ENCODE results near the gene SAE1.

Gene SAE1

GRCh38 chr19:47107202-47107952 lies 23.3 kb upstream of the SAE1 start:
- no peak for DNase-seq

- no peak for DNase-seq
Observed at GRCh38 chr19:47107953-47108746, 22.5 kb upstream of the SAE1 start.

- no peak for DNase-seq
Observed at GRCh38 chr19:47109177-47109540, 21.5 kb upstream of the SAE1 start.

- DNase-seq = peak; percentile 39
Observed at GRCh38 chr19:47109541-47110375, 20.9 kb upstream of the SAE1 start.

GRCh38 chr19:47110521-47111005 lies 20.1 kb upstream of the SAE1 start:
- DNase-seq = peak; percentile 20

GRCh38 chr19:47111006-47111621 lies 19.5 kb upstream of the SAE1 start:
- peak; percentile 67 for DNase-seq

- DNase-seq = no peak
Observed at GRCh38 chr19:47111682-47112165, 18.9 kb upstream of the SAE1 start.

GRCh38 chr19:47112166-47112996 lies 18.3 kb upstream of the SAE1 start:
- peak; percentile 85 for DNase-seq

GRCh38 chr19:47112997-47113849 lies 17.4 kb upstream of the SAE1 start, which contains the start of gene ZC3H4:
ZC3H4 (minus strand) TSS chr19:47113776; CDS start chr19:47112584, 1,192 bp downstream.
- DNase-seq = peak; percentile 98

GRCh38 chr19:47113850-47114651 lies 16.6 kb upstream of the SAE1 start:
- DNase-seq = no peak

- no peak for DNase-seq
Observed at GRCh38 chr19:47120470-47121067, 10.1 kb upstream of the SAE1 start.

GRCh38 chr19:47122359-47123335 lies 8.0 kb upstream of the SAE1 start:
- DNase-seq = no peak

- DNase-seq = no peak
Observed at GRCh38 chr19:47123406-47123805, 7.2 kb upstream of the SAE1 start.

- DNase-seq = peak; percentile 71
Observed at GRCh38 chr19:47124937-47125668, 5.5 kb upstream of the SAE1 start.

GRCh38 chr19:47125669-47125938 lies 5.0 kb upstream of the SAE1 start:
- DNase-seq = no peak

GRCh38 chr19:47129579-47129978 lies 1.1 kb upstream of the SAE1 start:
- no peak for DNase-seq

- DNase-seq = no peak
Observed at GRCh38 chr19:47130120-47130588, 481 bp upstream of the SAE1 start.

Measured in retina (tissue), 1 donor.